ENCODE measurements around the gene TMEM167A.

GRCh38 chr5:83022334-83022733 is 54.9 kb downstream of the TMEM167A start:
- TF ChIP-seq, protein P1, sequence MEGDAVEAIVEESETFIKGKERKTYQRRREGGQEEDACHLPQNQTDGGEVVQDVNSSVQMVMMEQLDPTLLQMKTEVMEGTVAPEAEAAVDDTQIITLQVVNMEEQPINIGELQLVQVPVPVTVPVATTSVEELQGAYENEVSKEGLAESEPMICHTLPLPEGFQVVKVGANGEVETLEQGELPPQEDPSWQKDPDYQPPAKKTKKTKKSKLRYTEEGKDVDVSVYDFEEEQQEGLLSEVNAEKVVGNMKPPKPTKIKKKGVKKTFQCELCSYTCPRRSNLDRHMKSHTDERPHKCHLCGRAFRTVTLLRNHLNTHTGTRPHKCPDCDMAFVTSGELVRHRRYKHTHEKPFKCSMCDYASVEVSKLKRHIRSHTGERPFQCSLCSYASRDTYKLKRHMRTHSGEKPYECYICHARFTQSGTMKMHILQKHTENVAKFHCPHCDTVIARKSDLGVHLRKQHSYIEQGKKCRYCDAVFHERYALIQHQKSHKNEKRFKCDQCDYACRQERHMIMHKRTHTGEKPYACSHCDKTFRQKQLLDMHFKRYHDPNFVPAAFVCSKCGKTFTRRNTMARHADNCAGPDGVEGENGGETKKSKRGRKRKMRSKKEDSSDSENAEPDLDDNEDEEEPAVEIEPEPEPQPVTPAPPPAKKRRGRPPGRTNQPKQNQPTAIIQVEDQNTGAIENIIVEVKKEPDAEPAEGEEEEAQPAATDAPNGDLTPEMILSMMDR (IDR thresholded peaks at IDR 0.05; ENCODE audit: low read length) = no peak
- TF ChIP-seq EZH2 (optimal IDR thresholded peaks at IDR 0.05; ENCODE audit: low read depth, low read length) = no peak
- TF ChIP-seq EZH2phosphoT487 (IDR thresholded peaks at IDR 0.05; ENCODE audit: low read length) = no peak

Data from MM.1S (cell line).